Measurements from ENCODE around the gene KREMEN2. TPM values are rescaled to one million over a fixed set of nuclear protein-coding genes. Genes with fewer than 3 reads are reported as not detected.

Gene KREMEN2
- polyA plus RNA-seq, 3 donors, result 0.09 TPM; not detected in 2

- no peaks in the 10 kb centered on the region for H4K20me1 ChIP-seq (ENCODE audit: insufficient read depth, low read length)
- H3K27ac ChIP-seq (ENCODE audit: low read depth in 1 of 2, low read length in 2 of 2), result no peak overlapping the region
- no peak overlapping the region for H3K4me2 ChIP-seq (replicated peaks; ENCODE audit: extremely low read depth, low read length, poor library complexity, severe bottlenecking)
- no peak overlapping the region for H3K9ac ChIP-seq (ENCODE audit: insufficient read depth, low read length, poor library complexity, severe bottlenecking)
- TF ChIP-seq CTCF (IDR thresholded peaks at IDR 0.05), result no peak
- H2AFZ ChIP-seq (ENCODE audit: insufficient read depth, low read depth, low read length, poor library complexity, severe bottlenecking), result no peak overlapping the region
- no peaks in the 10 kb centered on the region for H3K27me3 ChIP-seq (ENCODE audit: control insufficient read depth in 2 of 2, insufficient read depth in 2 of 2, low read length in 2 of 2)
- peaks cover 15 to 34% of the 10 kb centered on the region in 2 donors for H3K36me3 ChIP-seq (replicated peaks in 1 of 2; ENCODE audit: control insufficient read depth in 1 of 2, insufficient read depth in 2 of 2, low read length in 2 of 2)
- Mint-ChIP-seq H3K4me1 (no peaks in the 10 kb centered on the region), H3K4me3 (no peak overlapping the region), H3K27ac (no peak overlapping the region), H3K27me3 (ENCODE audit: low read depth in 3 of 3) (no peaks in the 10 kb centered on the region), H3K9me3 (no peaks in the 10 kb centered on the region), H3K36me3 (peaks cover 28 to 44% of the 10 kb centered on the region in 2 donors)
- no peaks in the 10 kb centered on the region for H3K9me3 ChIP-seq (replicated peaks in 1 of 2; ENCODE audit: control insufficient read depth in 1 of 2, insufficient read depth in 1 of 2, low read length in 2 of 2)
- 93% methylated on average over 3 of the region's 4 CpGs for WGBS (ENCODE audit: insufficient coverage)
- H3K4me1 ChIP-seq (ENCODE audit: control insufficient read depth in 1 of 2, insufficient read depth in 2 of 2, low read length in 2 of 2), result no peaks in the 10 kb centered on the region
- no peak for DNase-seq
- intact Hi-C loops (cut with micrococcal nuclease), result no loop called here
- H3K4me3 ChIP-seq (replicated peaks in 1 of 3; ENCODE audit: low read depth in 2 of 3, low read length in 3 of 3), result no peak overlapping the region
- no peaks in the 10 kb centered on the region for H3K79me2 ChIP-seq (ENCODE audit: insufficient read depth, low read length)
These were observed 17.4 kb upstream of the KREMEN2 start for GRCh38 chr16:2946649-2947048.

GRCh38 chr16:2948807-2949704 lies 15.0 kb upstream of the KREMEN2 start:
- Histone ChIP-seq H3K36me3 (replicated peaks in 1 of 2; ENCODE audit: control insufficient read depth in 1 of 2, insufficient read depth in 2 of 2, low read length in 2 of 2) (peaks cover 8 to 10% of the 10 kb centered on the region in 2 donors), H3K9me3 (replicated peaks in 1 of 2; ENCODE audit: control insufficient read depth in 1 of 2, insufficient read depth in 1 of 2, low read length in 2 of 2) (no peaks in the 10 kb centered on the region), H4K20me1 (ENCODE audit: insufficient read depth, low read length) (no peaks in the 10 kb centered on the region), H3K4me2 (replicated peaks; ENCODE audit: extremely low read depth, low read length, poor library complexity, severe bottlenecking) (no peak overlapping the region), H3K27ac (ENCODE audit: low read depth in 1 of 2, low read length in 2 of 2) (no peak overlapping the region), H3K9ac (ENCODE audit: insufficient read depth, low read length, poor library complexity, severe bottlenecking) (no peak overlapping the region), H2AFZ (ENCODE audit: insufficient read depth, low read depth, low read length, poor library complexity, severe bottlenecking) (no peak overlapping the region), H3K4me1 (ENCODE audit: control insufficient read depth in 1 of 2, insufficient read depth in 2 of 2, low read length in 2 of 2) (no peaks in the 10 kb centered on the region), H3K4me3 (replicated peaks in 1 of 3; ENCODE audit: low read depth in 2 of 3, low read length in 3 of 3) (no peak overlapping the region), H3K79me2 (ENCODE audit: insufficient read depth, low read length) (no peaks in the 10 kb centered on the region), H3K27me3 (ENCODE audit: control insufficient read depth in 2 of 2, insufficient read depth in 2 of 2, low read length in 2 of 2) (no peaks in the 10 kb centered on the region)
- Mint-ChIP-seq H3K9me3 (no peaks in the 10 kb centered on the region), H3K27me3 (ENCODE audit: low read depth in 3 of 3) (peaks cover 0 to under 1% (median 0%) of the 10 kb centered on the region in 3 donors), H3K4me3 (no peak overlapping the region), H3K4me1 (no peaks in the 10 kb centered on the region), H3K36me3 (peaks cover 8 to 20% of the 10 kb centered on the region in 2 donors), H3K27ac (peak overlapping the region in 1 of 7 donors; percentile 54)
- WGBS (ENCODE audit: insufficient coverage), result 90% methylated on average over 31 of the region's 36 CpGs
- DNase-seq, result no peak
- intact Hi-C loops (cut with micrococcal nuclease), result no loop called here
- TF ChIP-seq CTCF (IDR thresholded peaks at IDR 0.05), result no peak
